ENCODE data around the gene AKT3.

Gene AKT3

GRCh38 chr1:243745356-243745755 is 104.7 kb downstream of the AKT3 start:
- no peak for DNase-seq (ENCODE audit: insufficient read length, low spot score)
- TF ChIP-seq TAF1 (IDR thresholded peaks at IDR 0.05; ENCODE audit: low read depth, low read length): no peak
- TF ChIP-seq POLR2A (IDR thresholded peaks at IDR 0.05; ENCODE audit: low read depth, low read length): no peak
- no peak for TF ChIP-seq POU2F2 (IDR thresholded peaks at IDR 0.05; ENCODE audit: low read depth, low read length)
- TF ChIP-seq PAX5 (IDR thresholded peaks at IDR 0.05; ENCODE audit: insufficient read depth, low read length, severe bottlenecking): no peak
- TF ChIP-seq SPI1 (IDR thresholded peaks at IDR 0.05; ENCODE audit: low read depth, low read length): no peak
- TF ChIP-seq POLR2AphosphoS5 (IDR thresholded peaks at IDR 0.05; ENCODE audit: low read depth, low read length): no peak
- FAIRE-seq: no peak

- DNase-seq (ENCODE audit: insufficient read length, low spot score): no peak
- FAIRE-seq: peak; percentile 23
- TF ChIP-seq PAX5 (IDR thresholded peaks at IDR 0.05; ENCODE audit: insufficient read depth, low read length, severe bottlenecking) (no peak), TAF1 (IDR thresholded peaks at IDR 0.05; ENCODE audit: low read depth, low read length) (no peak), POU2F2 (IDR thresholded peaks at IDR 0.05; ENCODE audit: low read depth, low read length) (no peak), POLR2A (IDR thresholded peaks at IDR 0.05; ENCODE audit: low read depth, low read length) (no peak), SPI1 (IDR thresholded peaks at IDR 0.05; ENCODE audit: low read depth, low read length) (no peak)
Measured at GRCh38 chr1:243742819-243743218, 107.2 kb downstream of the AKT3 start.

GRCh38 chr1:243740255-243740999 is 109.6 kb downstream of the AKT3 start:
- DNase-seq (ENCODE audit: insufficient read length, low spot score): no peak
- TF ChIP-seq PAX5 (IDR thresholded peaks at IDR 0.05; ENCODE audit: insufficient read depth, low read length, severe bottlenecking) (no peak), POLR2AphosphoS5 (IDR thresholded peaks at IDR 0.05; ENCODE audit: low read depth, low read length) (no peak), POLR2A (IDR thresholded peaks at IDR 0.05; ENCODE audit: low read depth, low read length) (no peak), POU2F2 (IDR thresholded peaks at IDR 0.05; ENCODE audit: low read depth, low read length) (no peak)

GRCh38 chr1:243739335-243740003 is 110.6 kb downstream of the AKT3 start:
- FAIRE-seq: no peak
- no peak for DNase-seq (ENCODE audit: insufficient read length, low spot score)
- TF ChIP-seq POLR2A (IDR thresholded peaks at IDR 0.05; ENCODE audit: low read depth, low read length) (no peak), POLR2AphosphoS5 (IDR thresholded peaks at IDR 0.05; ENCODE audit: low read depth, low read length) (no peak), SPI1 (IDR thresholded peaks at IDR 0.05; ENCODE audit: low read depth, low read length) (no peak), POU2F2 (IDR thresholded peaks at IDR 0.05; ENCODE audit: low read depth, low read length) (no peak), PAX5 (IDR thresholded peaks at IDR 0.05; ENCODE audit: insufficient read depth, low read length, severe bottlenecking) (no peak), TAF1 (IDR thresholded peaks at IDR 0.05; ENCODE audit: low read depth, low read length) (no peak)

More at GRCh38 chr1:243740255-243740999, 109.6 kb downstream of the AKT3 start:
- peak; percentile 5 for FAIRE-seq

GRCh38 chr1:243738020-243738419 is 112.0 kb downstream of the AKT3 start:
- no peak for DNase-seq (ENCODE audit: insufficient read length, low spot score)
- TF ChIP-seq POU2F2 (IDR thresholded peaks at IDR 0.05; ENCODE audit: low read depth, low read length): no peak
- TF ChIP-seq POLR2AphosphoS5 (IDR thresholded peaks at IDR 0.05; ENCODE audit: low read depth, low read length): no peak
- no peak for TF ChIP-seq SPI1 (IDR thresholded peaks at IDR 0.05; ENCODE audit: low read depth, low read length)
- no peak for TF ChIP-seq PAX5 (IDR thresholded peaks at IDR 0.05; ENCODE audit: insufficient read depth, low read length, severe bottlenecking)
- FAIRE-seq: no peak

- FAIRE-seq: no peak
- no peak for TF ChIP-seq POLR2A (IDR thresholded peaks at IDR 0.05; ENCODE audit: low read depth, low read length)
- TF ChIP-seq POU2F2 (IDR thresholded peaks at IDR 0.05; ENCODE audit: low read depth, low read length): no peak
- TF ChIP-seq TAF1 (IDR thresholded peaks at IDR 0.05; ENCODE audit: low read depth, low read length): no peak
- TF ChIP-seq PAX5 (IDR thresholded peaks at IDR 0.05; ENCODE audit: insufficient read depth, low read length, severe bottlenecking): no peak
- no peak for TF ChIP-seq SPI1 (IDR thresholded peaks at IDR 0.05; ENCODE audit: low read depth, low read length)
- TF ChIP-seq POLR2AphosphoS5 (IDR thresholded peaks at IDR 0.05; ENCODE audit: low read depth, low read length): no peak
- no peak for DNase-seq (ENCODE audit: insufficient read length, low spot score)
Measured at GRCh38 chr1:243735457-243735856, 114.6 kb downstream of the AKT3 start.

GRCh38 chr1:243734308-243734695 is 115.7 kb downstream of the AKT3 start:
- FAIRE-seq: no peak
- TF ChIP-seq SPI1 (IDR thresholded peaks at IDR 0.05; ENCODE audit: low read depth, low read length) (no peak), POU2F2 (IDR thresholded peaks at IDR 0.05; ENCODE audit: low read depth, low read length) (no peak), POLR2A (IDR thresholded peaks at IDR 0.05; ENCODE audit: low read depth, low read length) (no peak), PAX5 (IDR thresholded peaks at IDR 0.05; ENCODE audit: insufficient read depth, low read length, severe bottlenecking) (no peak), TAF1 (IDR thresholded peaks at IDR 0.05; ENCODE audit: low read depth, low read length) (no peak), POLR2AphosphoS5 (IDR thresholded peaks at IDR 0.05; ENCODE audit: low read depth, low read length) (no peak)
- DNase-seq (ENCODE audit: insufficient read length, low spot score): no peak

- DNase-seq (ENCODE audit: insufficient read length, low spot score): no peak
- TF ChIP-seq POLR2AphosphoS5 (IDR thresholded peaks at IDR 0.05; ENCODE audit: low read depth, low read length) (no peak), SPI1 (IDR thresholded peaks at IDR 0.05; ENCODE audit: low read depth, low read length) (no peak), PAX5 (IDR thresholded peaks at IDR 0.05; ENCODE audit: insufficient read depth, low read length, severe bottlenecking) (no peak), POU2F2 (IDR thresholded peaks at IDR 0.05; ENCODE audit: low read depth, low read length) (no peak), POLR2A (IDR thresholded peaks at IDR 0.05; ENCODE audit: low read depth, low read length) (no peak), TAF1 (IDR thresholded peaks at IDR 0.05; ENCODE audit: low read depth, low read length) (no peak)
- no peak for FAIRE-seq
Measured at GRCh38 chr1:243733670-243734307, 116.3 kb downstream of the AKT3 start.

GRCh38 chr1:243732637-243733036 is 117.4 kb downstream of the AKT3 start:
- FAIRE-seq: no peak
- no peak for DNase-seq (ENCODE audit: insufficient read length, low spot score)
- no peak for TF ChIP-seq TAF1 (IDR thresholded peaks at IDR 0.05; ENCODE audit: low read depth, low read length)
- no peak for TF ChIP-seq POLR2AphosphoS5 (IDR thresholded peaks at IDR 0.05; ENCODE audit: low read depth, low read length)
- TF ChIP-seq PAX5 (IDR thresholded peaks at IDR 0.05; ENCODE audit: insufficient read depth, low read length, severe bottlenecking): no peak
- TF ChIP-seq POU2F2 (IDR thresholded peaks at IDR 0.05; ENCODE audit: low read depth, low read length): no peak
- TF ChIP-seq POLR2A (IDR thresholded peaks at IDR 0.05; ENCODE audit: low read depth, low read length): no peak
- no peak for TF ChIP-seq SPI1 (IDR thresholded peaks at IDR 0.05; ENCODE audit: low read depth, low read length)

Data from GM12891 (cell line).